Left ventricle myocardium superior (tissue), 1 donor: ENCODE results near the gene CPNE5. TPM values are rescaled to one million over a fixed set of nuclear protein-coding genes. Genes with fewer than 3 reads are reported as not detected.

Experiments used
- ATAC-seq: fragments of 200-7000 bp; cut with Tn5 transposase; one replicate; pipeline ENCODE4 v1.9.1; 2020; ENCODE audit warnings: mild to moderate bottlenecking, moderate library complexity
- DNase-seq: peaks from one replicate; pipeline ENCODE4 v3.0.0-alpha.2; 2020
- intact Hi-C: fragments of 100-400 bp; cut with micrococcal nuclease; formaldehyde crosslinking; loops from one replicate; pipeline ENCODE4 v1.11.0; 2022
- total RNA-seq: library from RNA; stranded (reverse); fragmentation: NEBNext Ultra II Directional; extraction: Animal tissue kit (Norgen Biotek cat#: 25700); gene quantifications from one replicate; pipeline ENCODE4 v1.2.1, GENCODE V29; 2021
- donor health status: DM: no; HTN: yes; CAD: no; lungs with severe emphysema.

CPNE5 gene
- total RNA-seq, 1 donor from 2014 or later: 20.4 TPM

DNA sequence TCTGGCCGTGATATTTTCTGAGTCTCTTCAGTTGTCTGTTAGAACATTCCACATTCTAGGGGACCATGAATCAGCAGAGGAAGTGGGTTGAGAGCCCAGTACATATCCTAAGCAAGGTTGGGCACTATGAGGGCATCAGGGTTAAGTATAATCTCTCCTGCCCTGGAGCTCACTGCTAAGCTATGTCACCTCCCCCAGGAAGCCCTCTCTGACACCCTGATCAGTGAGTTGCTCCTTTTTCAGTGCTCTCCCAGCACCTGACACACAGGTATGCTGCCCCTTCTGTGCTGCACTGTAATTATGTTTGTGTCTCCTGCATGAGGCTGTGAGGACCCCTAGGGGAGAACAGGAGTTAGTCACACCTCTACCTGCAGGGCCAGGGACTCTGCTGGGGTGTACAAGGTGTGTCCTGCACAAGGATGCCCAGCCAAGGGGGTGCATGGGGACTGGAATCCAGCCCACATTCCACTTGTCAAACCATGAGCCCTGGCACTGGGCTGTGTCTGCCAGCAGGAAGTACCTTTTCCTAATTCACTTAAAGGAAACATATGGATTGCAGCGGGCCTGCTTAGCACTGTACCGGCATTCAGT is 137.7 kb downstream of the CPNE5 start:
- DNase-seq (no peak), ATAC-seq (no peak)
- intact Hi-C loops: no loop called here

DNA sequence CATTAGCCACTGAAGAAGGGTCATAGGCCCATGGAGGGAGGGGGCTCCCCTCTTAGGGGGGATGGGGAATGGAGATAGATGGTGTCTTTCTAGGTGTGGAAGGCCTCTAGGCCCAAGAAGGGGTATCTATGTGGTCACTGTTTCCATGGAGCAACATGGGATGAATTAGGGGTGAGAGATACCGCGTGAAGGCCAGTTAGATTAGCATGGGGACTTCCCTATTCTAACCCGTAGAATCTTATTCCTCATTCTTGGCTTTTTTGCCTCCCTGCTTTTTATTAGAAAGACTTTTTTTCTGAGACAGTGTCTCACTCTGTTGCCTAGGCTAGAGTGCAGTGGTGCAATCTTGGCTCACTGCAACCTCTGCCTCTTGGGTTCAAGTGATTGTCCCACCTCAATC is 138.4 kb downstream of the CPNE5 start:
- intact Hi-C loops: no loop called here
- no peak for ATAC-seq
- DNase-seq: no peak

DNA sequence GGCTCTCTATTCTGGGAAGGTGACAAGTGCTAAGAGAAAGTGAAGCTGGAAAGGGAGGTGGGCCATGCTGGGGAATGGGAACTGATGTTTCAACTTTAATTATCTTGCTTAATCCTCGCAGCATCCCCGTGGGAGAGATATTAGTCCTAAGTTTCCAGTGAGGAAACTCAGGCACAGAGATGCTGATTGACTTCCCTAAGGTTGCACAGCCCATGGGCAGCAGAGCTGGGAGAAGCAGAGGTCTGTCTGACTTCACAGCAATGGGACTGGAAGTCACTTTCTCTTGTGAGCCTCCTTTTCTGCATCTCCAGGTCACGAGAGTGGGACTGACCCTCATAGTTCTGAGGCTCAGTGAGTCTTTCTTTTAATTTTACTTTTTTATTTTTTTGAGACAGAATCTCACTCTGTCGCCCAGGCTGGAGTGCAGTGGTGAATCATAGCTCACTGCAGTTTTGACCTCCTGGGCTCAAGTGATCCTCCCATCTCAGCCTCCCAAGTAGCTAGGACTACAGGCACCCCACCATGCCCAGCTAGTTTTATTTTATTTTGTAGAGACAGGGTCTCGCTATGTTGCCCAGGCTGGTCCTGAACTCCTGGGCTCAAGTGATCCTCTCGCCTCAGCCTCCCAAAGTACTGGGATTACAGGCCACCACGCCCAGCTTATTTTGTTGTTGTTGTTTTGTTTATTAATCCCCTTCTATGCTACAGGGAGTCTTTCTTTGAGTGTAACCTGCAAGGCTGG is 139.0 kb downstream of the CPNE5 start:
- intact Hi-C loops: no loop called here
- no peak for DNase-seq
- no peak for ATAC-seq

DNA sequence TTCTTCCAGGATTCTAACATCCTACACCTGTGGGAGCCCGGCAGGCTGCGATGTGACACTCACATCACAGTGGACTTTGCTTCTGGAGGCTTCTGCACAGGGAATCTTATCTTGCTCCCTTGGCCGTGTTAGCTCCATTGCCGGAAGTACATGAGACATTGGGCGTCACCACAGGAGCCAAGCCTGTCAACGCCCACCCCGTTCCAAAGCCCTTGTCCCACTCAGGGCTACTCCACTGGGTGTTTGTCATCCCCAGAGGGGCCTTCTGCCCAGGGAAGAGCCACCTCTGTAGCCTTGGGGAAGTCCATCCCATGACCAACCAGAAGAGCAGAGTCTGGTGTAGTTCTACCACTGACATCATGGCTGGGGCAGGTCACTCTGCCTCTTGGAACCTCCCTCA is 139.9 kb downstream of the CPNE5 start:
- DNase-seq (no peak), ATAC-seq (no peak)
- intact Hi-C loops: no loop called here

DNA sequence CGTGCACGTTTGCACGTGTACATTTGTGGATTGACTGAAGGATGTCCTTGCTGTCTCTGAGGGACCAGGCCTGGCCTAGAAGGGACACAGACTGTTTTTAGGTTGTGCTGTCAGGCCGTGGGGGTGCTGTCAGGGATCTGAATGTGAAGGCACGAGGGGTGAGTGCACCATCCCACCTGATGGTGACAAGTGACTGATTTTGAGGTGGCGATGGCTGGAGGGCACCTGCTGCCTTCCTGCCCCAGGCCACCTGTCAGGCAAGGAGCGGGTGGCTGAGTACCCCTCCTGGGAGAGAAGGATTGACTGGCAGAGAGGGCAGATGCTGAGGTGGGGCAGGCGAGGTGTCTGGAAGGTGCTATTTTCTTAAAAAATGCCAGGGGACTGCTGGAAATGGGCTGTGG is 140.4 kb downstream of the CPNE5 start:
- DNase-seq: no peak
- intact Hi-C loops: no loop called here
- ATAC-seq: no peak

DNA sequence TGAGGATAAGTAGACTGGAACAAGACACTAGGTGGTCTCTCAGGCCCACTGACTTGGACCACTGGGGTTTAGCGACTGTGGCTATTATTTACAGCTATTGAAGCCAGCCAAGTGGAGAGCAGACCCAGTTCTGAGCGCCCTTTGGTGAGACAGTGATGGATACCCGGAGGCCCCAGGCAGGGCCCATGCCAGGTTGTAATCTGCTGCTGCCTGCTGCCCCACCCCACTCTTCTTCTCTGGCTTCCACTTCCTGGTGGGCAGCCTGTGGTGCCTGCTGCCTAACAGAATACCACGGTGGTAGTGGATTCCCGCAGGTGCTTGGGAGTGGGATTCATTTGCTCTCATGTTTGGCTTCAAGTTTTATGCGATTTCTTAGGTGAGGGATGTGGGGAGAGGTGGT is 141.0 kb downstream of the CPNE5 start:
- no peak for DNase-seq
- no peak for ATAC-seq
- intact Hi-C loops: no loop called here

DNA sequence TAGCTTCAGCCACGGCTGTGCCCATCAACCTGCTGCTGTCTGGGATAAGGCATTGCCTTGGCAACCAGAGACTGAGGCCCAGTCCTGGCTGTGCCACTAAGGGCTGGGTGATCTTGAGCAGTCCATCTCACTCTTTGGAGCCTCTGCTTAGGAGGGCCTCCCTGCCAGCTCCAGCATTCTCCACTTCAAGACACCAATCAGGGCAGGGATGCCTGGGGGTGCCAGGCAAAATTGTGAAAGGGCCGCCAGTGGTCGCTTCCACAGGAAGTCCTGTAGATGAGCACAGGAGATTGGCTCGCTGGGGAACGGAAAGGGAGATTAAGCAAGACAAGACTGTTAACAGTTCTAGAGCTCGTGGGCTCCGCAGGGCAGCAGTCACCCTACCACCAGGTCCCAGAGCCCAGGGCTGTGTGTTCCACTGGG is 141.8 kb downstream of the CPNE5 start, which contains the start of gene RAB44:
TSS of gene RAB44 (plus strand) at position 346 of the 423 bp plus-strand sequence. CDS start 6,410 bp downstream, outside the sequence.
- ATAC-seq (no peak), DNase-seq (no peak)
- intact Hi-C loops: no loop called here

DNA sequence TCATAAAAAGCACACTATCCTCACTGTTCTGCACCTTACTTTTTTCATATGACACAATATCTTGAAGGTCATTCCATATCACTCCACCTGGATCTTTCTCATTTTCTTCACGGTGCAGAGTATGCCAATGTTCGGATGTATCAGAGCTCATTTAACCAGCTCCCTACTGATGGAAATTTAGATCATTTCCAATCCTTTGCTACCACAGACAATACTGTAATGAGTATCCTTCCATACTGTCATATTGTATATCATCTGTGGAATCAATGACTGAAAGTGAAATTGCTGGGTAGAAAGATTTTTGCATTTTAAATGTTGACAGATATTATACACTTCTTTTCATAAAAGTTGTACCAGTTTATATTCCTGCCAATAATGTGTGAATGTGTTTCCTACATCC is 143.8 kb downstream of the CPNE5 start:
- ATAC-seq (no peak), DNase-seq (no peak)
- intact Hi-C loops: no loop called here

DNA sequence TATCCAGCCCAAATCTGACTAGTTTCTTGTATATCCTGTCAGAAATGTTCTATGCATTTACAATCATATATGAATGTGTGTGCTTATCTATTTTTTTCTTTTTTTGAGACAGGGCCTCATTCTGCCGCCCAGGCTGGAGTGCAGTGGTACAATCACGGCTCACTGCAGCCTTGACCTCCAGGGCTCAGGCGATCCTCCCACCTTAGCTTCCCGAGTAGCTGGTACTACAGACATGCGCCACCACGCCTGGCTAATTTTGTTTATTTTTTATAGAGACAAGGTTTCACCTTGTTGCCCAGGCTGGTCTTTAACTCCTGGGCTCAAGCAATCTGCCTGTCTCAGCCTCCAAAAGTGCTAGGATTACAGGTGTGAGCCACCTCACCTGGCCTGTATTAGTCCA is 144.6 kb downstream of the CPNE5 start:
- no peak for ATAC-seq
- intact Hi-C loops: no loop called here

DNA sequence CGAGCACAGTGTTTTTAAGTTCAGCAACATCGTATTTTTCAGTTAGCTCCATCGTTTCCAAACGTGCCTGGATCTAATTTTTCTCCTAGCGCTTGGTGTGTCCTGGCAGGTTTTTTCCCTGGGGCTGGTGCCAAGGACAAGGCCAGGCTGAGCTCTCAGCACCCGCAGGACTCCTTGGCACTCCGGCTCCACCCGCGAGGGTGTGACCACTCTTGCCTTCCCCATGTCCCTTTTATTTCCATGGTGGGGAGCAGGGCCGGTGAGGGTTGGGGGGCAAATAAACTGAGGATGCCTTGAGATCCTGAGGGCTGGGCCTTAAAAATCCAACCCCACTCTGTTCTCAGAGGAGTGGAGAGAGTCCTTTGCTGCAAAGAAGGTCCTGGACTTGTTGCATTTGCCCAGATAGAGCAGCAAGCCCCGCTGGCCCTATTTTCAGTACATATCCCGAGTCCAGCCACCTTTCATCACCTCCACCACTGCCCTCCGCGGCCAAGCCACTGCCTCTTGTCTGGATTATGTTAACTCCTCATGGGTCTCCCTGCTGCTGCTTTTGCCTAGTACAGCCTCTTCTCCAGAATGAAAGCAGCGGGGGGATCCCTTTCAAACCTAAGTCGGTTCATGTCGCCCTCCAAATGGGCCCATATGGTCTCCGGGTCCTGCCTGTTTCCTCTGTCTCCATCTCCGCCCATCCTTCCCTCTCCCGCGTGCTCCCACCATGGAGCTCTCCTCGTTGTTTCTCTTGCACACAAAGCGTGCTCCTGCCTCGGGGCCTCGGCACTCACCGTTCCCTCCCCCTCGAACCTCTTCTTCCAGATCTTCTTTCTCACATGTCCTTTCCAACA is 146.2 kb downstream of the CPNE5 start:
- DNase-seq: peak; percentile 85
- intact Hi-C loops: no loop called here
- ATAC-seq: peak; percentile 93

More for the DNA sequence above, 144.6 kb downstream of the CPNE5 start:
- no peak for DNase-seq

DNA sequence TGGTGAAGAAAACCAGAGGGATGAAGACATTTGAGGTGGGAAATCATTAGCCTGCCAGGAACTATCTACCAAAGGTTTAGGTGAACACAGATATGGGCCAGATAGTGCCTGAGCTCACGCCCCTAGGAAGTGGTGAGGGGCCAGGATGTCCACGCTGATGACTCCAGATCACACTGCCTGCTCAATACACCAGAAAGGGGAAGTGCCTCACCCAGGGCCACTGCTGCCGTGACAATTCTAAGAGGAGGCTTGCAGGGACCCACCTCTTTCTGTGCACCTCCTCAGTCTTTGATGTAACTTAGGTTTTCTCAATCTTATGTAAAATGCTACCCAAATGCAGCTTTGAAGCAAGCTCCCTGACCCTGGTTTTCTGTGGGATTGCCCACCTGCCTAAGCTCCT is 147.0 kb downstream of the CPNE5 start:
- intact Hi-C loops: no loop called here
- DNase-seq (no peak), ATAC-seq (peak; percentile 10)

DNA sequence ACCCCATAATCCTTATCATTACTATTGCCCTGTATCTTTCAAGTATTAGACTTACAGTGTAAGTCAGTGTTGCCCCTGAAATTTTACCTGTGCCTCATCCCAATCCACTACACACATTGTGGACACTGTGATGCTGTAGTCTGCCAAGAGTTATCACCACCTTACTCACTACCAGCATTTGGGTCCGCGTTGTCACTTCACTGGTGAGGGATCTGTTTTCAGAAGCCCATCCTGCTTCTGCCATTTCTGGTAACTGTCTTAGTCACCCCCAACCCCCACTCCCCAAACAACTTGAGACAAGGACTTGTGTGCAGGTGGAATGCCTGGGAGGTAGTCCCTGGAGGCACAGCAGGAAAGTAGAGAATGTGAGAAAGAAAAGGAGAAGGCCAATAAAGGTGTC is 147.6 kb downstream of the CPNE5 start:
- no peak for ATAC-seq
- intact Hi-C loops: no loop called here
- DNase-seq: no peak

DNA sequence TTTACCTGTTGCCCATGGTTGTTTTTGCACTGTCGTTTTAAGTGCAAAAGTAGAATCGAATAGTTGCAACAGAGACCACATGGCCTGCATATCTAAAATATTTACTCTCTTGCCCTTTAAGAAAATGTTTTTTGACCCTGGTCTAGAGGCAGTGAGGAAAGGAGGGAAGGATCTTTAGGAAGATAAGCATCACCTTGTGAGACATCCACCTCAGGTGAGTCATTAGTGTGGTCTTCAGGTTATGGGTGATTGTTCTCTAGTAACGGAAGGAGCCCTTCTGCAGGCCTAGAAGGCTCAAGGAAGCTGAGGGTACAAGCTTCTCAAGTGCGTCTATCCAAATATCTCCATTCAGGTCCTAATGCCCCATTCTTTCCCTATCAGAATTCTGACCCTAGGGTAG is 148.2 kb downstream of the CPNE5 start:
- no peak for ATAC-seq
- no peak for DNase-seq
- intact Hi-C loops: no loop called here

Other genes with a start within 250 kb of the CPNE5 start
- 123 TPM for gene SRSF3, start 245.1 kb downstream of the CPNE5 start, total RNA-seq
- gene CDKN1A, start 160.7 kb downstream of the CPNE5 start, total RNA-seq: 40.0 TPM
- 0.07 TPM for gene RAB44, start 141.6 kb downstream of the CPNE5 start, total RNA-seq
- gene PPIL1, start 35.4 kb upstream of the CPNE5 start, total RNA-seq: 60.3 TPM
- 76.6 TPM for gene C6orf89, start 46.5 kb upstream of the CPNE5 start, total RNA-seq
- gene PI16, start 115.3 kb upstream of the CPNE5 start, total RNA-seq: 4.1 TPM
- gene MTCH1, start 146.8 kb upstream of the CPNE5 start, total RNA-seq: 216 TPM
- gene FGD2, start 166.2 kb upstream of the CPNE5 start, total RNA-seq: 8.0 TPM